PC-9 (cell line): ENCODE measurements around the gene MAVS.

Source experiments
- EZH2 ChIP-seq: fragments of 200-600 bp; sonication (generic); IDR thresholded peaks from 2 replicates; pipeline ENCODE4 v1.8.0; 2017; ENCODE audit warnings: antibody characterized with exemption, low read depth
- TF ChIP-seq, protein P1 (sequence below): fragments of 200-600 bp; sonication (generic); conservative IDR thresholded peaks from 2 replicates; pipeline ENCODE4 v1.6.1; 2017; ENCODE audit warnings: mixed run types, antibody characterized with exemption, mild to moderate bottlenecking, moderate library complexity

- TF ChIP-seq, protein P1, sequence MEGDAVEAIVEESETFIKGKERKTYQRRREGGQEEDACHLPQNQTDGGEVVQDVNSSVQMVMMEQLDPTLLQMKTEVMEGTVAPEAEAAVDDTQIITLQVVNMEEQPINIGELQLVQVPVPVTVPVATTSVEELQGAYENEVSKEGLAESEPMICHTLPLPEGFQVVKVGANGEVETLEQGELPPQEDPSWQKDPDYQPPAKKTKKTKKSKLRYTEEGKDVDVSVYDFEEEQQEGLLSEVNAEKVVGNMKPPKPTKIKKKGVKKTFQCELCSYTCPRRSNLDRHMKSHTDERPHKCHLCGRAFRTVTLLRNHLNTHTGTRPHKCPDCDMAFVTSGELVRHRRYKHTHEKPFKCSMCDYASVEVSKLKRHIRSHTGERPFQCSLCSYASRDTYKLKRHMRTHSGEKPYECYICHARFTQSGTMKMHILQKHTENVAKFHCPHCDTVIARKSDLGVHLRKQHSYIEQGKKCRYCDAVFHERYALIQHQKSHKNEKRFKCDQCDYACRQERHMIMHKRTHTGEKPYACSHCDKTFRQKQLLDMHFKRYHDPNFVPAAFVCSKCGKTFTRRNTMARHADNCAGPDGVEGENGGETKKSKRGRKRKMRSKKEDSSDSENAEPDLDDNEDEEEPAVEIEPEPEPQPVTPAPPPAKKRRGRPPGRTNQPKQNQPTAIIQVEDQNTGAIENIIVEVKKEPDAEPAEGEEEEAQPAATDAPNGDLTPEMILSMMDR, result no peak
- TF ChIP-seq EZH2, result no peak
These were observed 65.3 kb downstream of the MAVS start for GRCh38 chr20:3911956-3912355.
